ENCODE results near the gene SLC22A4. TPM values are rescaled to one million over a fixed set of nuclear protein-coding genes. Genes with fewer than 3 reads are reported as not detected.

SLC22A4 gene
- total RNA-seq, 1 donor, result 2.9 TPM

DNA sequence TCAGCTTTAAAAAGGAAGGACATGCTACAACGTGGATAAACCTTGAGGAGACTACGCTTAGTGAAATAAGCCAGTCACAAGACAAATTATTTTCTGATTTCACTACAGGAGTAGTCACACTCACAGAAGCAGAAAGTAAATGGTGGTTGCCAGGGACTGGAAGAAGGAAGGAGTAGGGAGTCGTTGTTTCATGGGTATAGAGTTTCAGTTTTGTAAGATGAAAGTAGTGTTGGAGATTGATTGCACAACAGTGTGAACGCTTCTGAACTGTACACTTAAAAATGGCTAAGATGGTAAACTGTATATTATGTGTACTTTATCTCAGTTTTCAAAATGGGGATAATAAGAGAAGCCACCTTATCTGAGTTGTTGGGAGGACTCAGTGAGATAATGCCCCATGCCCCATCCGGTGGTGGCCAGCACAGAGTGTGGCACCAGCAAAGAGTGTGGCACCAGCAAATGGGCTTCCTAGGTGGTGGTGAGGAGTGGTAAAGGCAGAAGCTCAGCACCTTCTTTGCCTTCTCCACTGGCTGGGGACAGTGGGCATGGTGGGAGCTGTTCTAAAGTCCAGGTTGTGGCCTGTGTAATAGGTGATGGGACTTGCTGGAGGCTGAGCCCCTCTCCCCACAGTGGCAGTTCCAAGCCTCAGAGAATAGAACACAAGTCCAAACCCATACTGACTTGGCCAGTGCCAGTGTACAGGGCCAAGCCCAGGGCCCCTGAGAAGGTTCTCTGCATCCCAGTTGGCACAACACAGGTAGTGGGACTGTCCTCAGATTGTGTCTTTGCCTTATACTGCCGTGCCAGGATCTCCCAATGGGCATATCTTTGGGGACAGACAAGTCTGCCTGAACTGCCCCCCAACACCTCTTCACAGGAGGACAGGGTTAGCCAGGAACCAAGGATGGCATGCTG is 4.4 kb downstream of the SLC22A4 start:
- Histone ChIP-seq H3K4me3 (ENCODE audit: insufficient read depth, low read length) (no peak overlapping the region), H3K27ac (ENCODE audit: low read depth, low read length) (no peak overlapping the region), H3K27me3 (ENCODE audit: insufficient read depth, low read length) (no peaks in the 10 kb centered on the region), H2AFZ (ENCODE audit: low read length) (no peak overlapping the region), H3K36me3 (ENCODE audit: insufficient read depth, low read length) (no peaks in the 10 kb centered on the region), H4K20me1 (ENCODE audit: insufficient read depth, low read length) (peaks cover 12% of the 10 kb centered on the region), H3K79me2 (ENCODE audit: insufficient read depth, low read length) (peaks cover 66% of the 10 kb centered on the region), H3K9me3 (ENCODE audit: low read depth, low read length) (no peaks in the 10 kb centered on the region), H3K4me2 (ENCODE audit: insufficient read depth, low read length) (peak overlapping the region; percentile 12), H3K4me1 (ENCODE audit: insufficient read depth, low read length) (peaks cover 19% of the 10 kb centered on the region)
- TF ChIP-seq, protein P1, sequence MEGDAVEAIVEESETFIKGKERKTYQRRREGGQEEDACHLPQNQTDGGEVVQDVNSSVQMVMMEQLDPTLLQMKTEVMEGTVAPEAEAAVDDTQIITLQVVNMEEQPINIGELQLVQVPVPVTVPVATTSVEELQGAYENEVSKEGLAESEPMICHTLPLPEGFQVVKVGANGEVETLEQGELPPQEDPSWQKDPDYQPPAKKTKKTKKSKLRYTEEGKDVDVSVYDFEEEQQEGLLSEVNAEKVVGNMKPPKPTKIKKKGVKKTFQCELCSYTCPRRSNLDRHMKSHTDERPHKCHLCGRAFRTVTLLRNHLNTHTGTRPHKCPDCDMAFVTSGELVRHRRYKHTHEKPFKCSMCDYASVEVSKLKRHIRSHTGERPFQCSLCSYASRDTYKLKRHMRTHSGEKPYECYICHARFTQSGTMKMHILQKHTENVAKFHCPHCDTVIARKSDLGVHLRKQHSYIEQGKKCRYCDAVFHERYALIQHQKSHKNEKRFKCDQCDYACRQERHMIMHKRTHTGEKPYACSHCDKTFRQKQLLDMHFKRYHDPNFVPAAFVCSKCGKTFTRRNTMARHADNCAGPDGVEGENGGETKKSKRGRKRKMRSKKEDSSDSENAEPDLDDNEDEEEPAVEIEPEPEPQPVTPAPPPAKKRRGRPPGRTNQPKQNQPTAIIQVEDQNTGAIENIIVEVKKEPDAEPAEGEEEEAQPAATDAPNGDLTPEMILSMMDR (IDR thresholded peaks at IDR 0.05; ENCODE audit: extremely low read depth, low read depth, low read length), result no peak
- no peak for DNase-seq (ENCODE audit: insufficient read length, low spot score, missing footprints)

DNA sequence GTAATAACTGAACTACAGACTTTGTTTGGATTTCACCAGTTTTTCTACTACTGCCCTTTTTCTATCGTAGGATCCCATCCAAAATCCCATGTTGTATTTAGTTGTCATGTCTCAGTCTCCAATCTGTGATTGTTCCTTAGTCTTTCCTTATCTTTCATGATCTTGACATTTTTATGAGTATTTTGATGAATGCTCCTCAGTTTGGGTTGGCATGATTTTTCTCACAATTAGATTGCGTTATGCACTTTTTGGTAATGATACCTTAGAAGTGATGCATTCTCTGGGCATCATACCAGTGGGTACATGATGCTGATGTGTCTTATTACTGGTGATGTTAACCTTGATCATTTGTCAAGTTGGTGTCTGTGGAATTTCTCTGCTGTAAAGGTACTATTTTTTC is 5.7 kb downstream of the SLC22A4 start:
- TF ChIP-seq, protein P1 (IDR thresholded peaks at IDR 0.05; ENCODE audit: extremely low read depth, low read depth, low read length), result no peak
- Histone ChIP-seq H3K36me3 (ENCODE audit: insufficient read depth, low read length) (no peaks in the 10 kb centered on the region), H3K27ac (ENCODE audit: low read depth, low read length) (no peak overlapping the region), H3K4me1 (ENCODE audit: insufficient read depth, low read length) (peaks cover 19% of the 10 kb centered on the region), H3K27me3 (ENCODE audit: insufficient read depth, low read length) (no peaks in the 10 kb centered on the region), H3K79me2 (ENCODE audit: insufficient read depth, low read length) (peaks cover 66% of the 10 kb centered on the region), H3K4me2 (ENCODE audit: insufficient read depth, low read length) (no peak overlapping the region), H3K9me3 (ENCODE audit: low read depth, low read length) (no peaks in the 10 kb centered on the region), H4K20me1 (ENCODE audit: insufficient read depth, low read length) (peaks cover 12% of the 10 kb centered on the region), H2AFZ (ENCODE audit: low read length) (no peak overlapping the region), H3K4me3 (ENCODE audit: insufficient read depth, low read length) (no peak overlapping the region)
- DNase-seq (ENCODE audit: insufficient read length, low spot score, missing footprints), result no peak

DNA sequence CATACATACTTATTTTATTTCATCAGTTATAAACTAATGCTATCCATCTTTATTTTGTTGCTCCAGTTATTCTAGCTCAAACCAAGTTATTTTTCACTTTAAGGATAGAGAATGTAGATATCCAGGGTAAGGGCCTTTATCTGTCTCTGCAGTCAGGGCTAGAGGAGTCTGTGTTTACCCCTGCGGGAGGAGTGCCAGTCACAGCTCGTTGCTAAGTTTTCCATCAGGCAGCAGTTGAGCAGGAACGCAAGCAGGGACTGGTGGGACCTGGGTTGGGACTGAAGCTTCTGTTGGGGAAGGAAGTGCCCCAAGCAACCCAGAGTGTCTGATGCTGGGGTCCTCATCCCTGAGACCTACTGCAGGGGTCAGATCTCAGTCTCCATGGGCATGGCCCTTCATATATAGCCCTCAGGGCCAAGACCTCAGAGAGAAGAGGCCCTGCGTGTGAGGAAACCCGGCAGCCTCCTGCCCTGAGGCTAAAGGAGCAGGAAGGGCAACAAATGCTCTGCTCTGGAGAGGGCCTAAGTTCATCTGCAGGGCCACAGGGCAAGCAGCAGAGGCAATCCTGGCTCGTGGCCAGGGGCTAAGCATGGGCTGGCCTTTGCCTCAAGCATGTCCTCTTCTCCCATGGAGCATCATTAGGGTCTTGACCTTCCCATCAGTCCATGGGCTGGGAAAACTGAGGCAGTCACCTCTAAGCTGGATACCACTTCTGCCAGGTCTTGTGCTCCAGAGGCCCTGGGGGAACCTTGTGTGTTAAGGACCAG is 6.6 kb downstream of the SLC22A4 start:
- H3K36me3 ChIP-seq (ENCODE audit: insufficient read depth, low read length), result no peaks in the 10 kb centered on the region
- H3K9me3 ChIP-seq (ENCODE audit: low read depth, low read length), result no peaks in the 10 kb centered on the region
- H4K20me1 ChIP-seq (ENCODE audit: insufficient read depth, low read length), result peaks cover 12% of the 10 kb centered on the region
- no peaks in the 10 kb centered on the region for H3K27me3 ChIP-seq (ENCODE audit: insufficient read depth, low read length)
- H3K4me3 ChIP-seq (ENCODE audit: insufficient read depth, low read length), result no peak overlapping the region
- H3K4me1 ChIP-seq (ENCODE audit: insufficient read depth, low read length), result peaks cover 11% of the 10 kb centered on the region
- no peak for DNase-seq (ENCODE audit: insufficient read length, low spot score, missing footprints)
- peaks cover 60% of the 10 kb centered on the region for H3K79me2 ChIP-seq (ENCODE audit: insufficient read depth, low read length)
- no peak overlapping the region for H3K4me2 ChIP-seq (ENCODE audit: insufficient read depth, low read length)
- no peak overlapping the region for H3K27ac ChIP-seq (ENCODE audit: low read depth, low read length)
- TF ChIP-seq, protein P1 (IDR thresholded peaks at IDR 0.05; ENCODE audit: extremely low read depth, low read depth, low read length), result no peak
- H2AFZ ChIP-seq (ENCODE audit: low read length), result no peak overlapping the region

Measured in osteoblast (primary cell).